IMR-90 (cell line): ENCODE data around the gene APOL2. TPM values are rescaled to one million over a fixed set of nuclear protein-coding genes. Genes with fewer than 3 reads are reported as not detected.
A peak's percentile ranks its signal among the peaks of the same experiment; 100 is the strongest.

ENCODE experiments used
- ATAC-seq: fragments of 200-7000 bp; cut with Tn5 transposase; 2 replicates; pipeline ENCODE4 v1.9.1; 2020; ENCODE audit warnings: low read depth, mild to moderate bottlenecking, moderate library complexity
- BruUV-seq: library from RNA; stranded (reverse); fragments of 400-500 nt; replicated peaks from 2 replicates; lab custom pipeline; 2021; lab: Mats Ljungman, UMichigan
- CTCF ChIA-PET: fragments of 300-600 bp; formaldehyde crosslinking; extraction: SDS; loops from one replicate; lab custom pipeline; 2021; ENCODE audit warnings: antibody characterized with exemption; lab: Yijun Ruan, JAX
- POLR2A ChIA-PET: fragments of 300-600 bp; sonication (Branson Sonifier 250); formaldehyde crosslinking; loops from one replicate; lab custom pipeline; 2022; ENCODE audit warnings: antibody characterized with exemption; ENCODE audit not compliant: unreplicated experiment; lab: Charles Lee
- DNase-seq: peaks from one replicate; pipeline ENCODE4 v3.0.0; 2013
- H2AFZ ChIP-seq: replicated peaks from 2 replicates; pipeline ENCODE3; 2013; ENCODE audit warnings: low read length, mild to moderate bottlenecking; ENCODE audit not compliant: poor library complexity
- H2AK5ac ChIP-seq: 2 replicates; pipeline ENCODE4 v1.6.1; 2013; ENCODE audit warnings: low read depth, low read length, inconsistent platforms
- H2AK9ac ChIP-seq: replicated peaks from 2 replicates; pipeline ENCODE3; 2013; ENCODE audit warnings: mild to moderate bottlenecking, low read depth, low read length, moderate library complexity; ENCODE audit not compliant: poor library complexity
- H2BK120ac ChIP-seq: 2 replicates; pipeline ENCODE4 v1.6.1; 2013; ENCODE audit warnings: low read depth, low read length, inconsistent platforms
- H2BK15ac ChIP-seq: 3 replicates; pipeline ENCODE4 v1.6.1; 2013; ENCODE audit warnings: low read depth, low read length, inconsistent platforms
- H2BK20ac ChIP-seq: 2 replicates; pipeline ENCODE4 v1.6.1; 2013; ENCODE audit warnings: low read depth, mild to moderate bottlenecking, inconsistent platforms, low read length, moderate library complexity
- H2BK5ac ChIP-seq: 2 replicates; pipeline ENCODE4 v1.6.1; 2013; ENCODE audit warnings: mild to moderate bottlenecking, low read depth, low read length, inconsistent platforms; ENCODE audit not compliant: poor library complexity, severe bottlenecking
- H3K14ac ChIP-seq: replicated peaks from 2 replicates; pipeline ENCODE4 v1.6.1; 2013; ENCODE audit warnings: low read depth, low read length, inconsistent platforms
- H3K18ac ChIP-seq: 2 replicates; pipeline ENCODE4 v1.6.1; 2013; ENCODE audit warnings: low read depth, low read length, control low read depth
- H3K23ac ChIP-seq: 2 replicates; pipeline ENCODE4 v1.6.1; 2013; ENCODE audit warnings: low read depth, low read length, inconsistent platforms
- H3K27ac ChIP-seq: 2 replicates; pipeline ENCODE4 v1.5.1; 2013; ENCODE audit warnings: mild to moderate bottlenecking, control low read depth, low read length; ENCODE audit not compliant: insufficient read depth
- H3K27me3 ChIP-seq: 2 replicates; pipeline ENCODE4 v1.6.1; 2013; ENCODE audit warnings: low read length; ENCODE audit not compliant: control insufficient read depth, insufficient read depth
- H3K36me3 ChIP-seq: 2 replicates; pipeline ENCODE4 v1.6.1; 2013; ENCODE audit warnings: low read length, mixed read lengths; ENCODE audit not compliant: control insufficient read depth, insufficient read depth
- H3K4ac ChIP-seq: 2 replicates; pipeline ENCODE4 v1.6.1; 2013; ENCODE audit warnings: low read depth, low read length, inconsistent platforms
- H3K4me1 ChIP-seq: 2 replicates; pipeline ENCODE4 v1.6.1; 2013; ENCODE audit warnings: low read length, mixed read lengths; ENCODE audit not compliant: control insufficient read depth, insufficient read depth
- H3K4me2 ChIP-seq: 2 replicates; pipeline ENCODE4 v1.6.1; 2013; ENCODE audit warnings: low read depth, mild to moderate bottlenecking, control low read depth, low read length, moderate library complexity
- H3K4me3 ChIP-seq: 2 replicates; pipeline ENCODE4 v1.5.1; 2013; ENCODE audit warnings: low read depth, mild to moderate bottlenecking, control low read depth, low read length, moderate library complexity; ENCODE audit not compliant: insufficient read depth
- H3K56ac ChIP-seq: 2 replicates; pipeline ENCODE4 v1.6.1; 2013; ENCODE audit warnings: low read length, inconsistent platforms; ENCODE audit not compliant: insufficient read depth; ENCODE audit errors: extremely low read depth
- H3K79me1 ChIP-seq, 2 experiments: 2 replicates each; pipeline ENCODE4 v1.6.1; 2013; ENCODE audit warnings: low read length in 2 of 2, inconsistent platforms in 1 of 2, low read depth in 1 of 2
- H3K9ac ChIP-seq: 2 replicates; pipeline ENCODE4 v1.6.1; 2013; ENCODE audit warnings: low read depth, low read length, control low read depth
- H3K9me1 ChIP-seq: 2 replicates; pipeline ENCODE4 v1.6.1; 2013; ENCODE audit warnings: low read length, inconsistent platforms; ENCODE audit not compliant: insufficient read depth
- H3K9me3 ChIP-seq: 2 replicates; pipeline ENCODE4 v1.6.1; 2013; ENCODE audit warnings: low read length; ENCODE audit not compliant: control insufficient read depth, insufficient read depth
- H4K20me1 ChIP-seq: 2 replicates; pipeline ENCODE4 v1.6.1; 2013; ENCODE audit warnings: low read length, inconsistent platforms; ENCODE audit not compliant: insufficient read depth
- H4K5ac ChIP-seq: 2 replicates; pipeline ENCODE4 v1.6.1; 2013; ENCODE audit warnings: mild to moderate bottlenecking, low read depth, low read length, control low read depth
- H4K8ac ChIP-seq, 2 experiments: 2 replicates each; pipeline ENCODE4 v1.6.1; 2013; ENCODE audit warnings: low read depth in 2 of 2, low read length in 2 of 2, control low read depth in 1 of 2, inconsistent platforms in 1 of 2
- H4K91ac ChIP-seq: 2 replicates; pipeline ENCODE4 v1.6.1; 2013; ENCODE audit warnings: low read depth, low read length, inconsistent platforms; ENCODE audit not compliant: insufficient read depth
- CEBPB ChIP-seq: IDR thresholded peaks from 2 replicates; pipeline ENCODE4 v1.6.1; 2012; ENCODE audit warnings: low read depth, low read length, improper control_type of control experiment
- CTCF ChIP-seq: conservative IDR thresholded peaks from 2 replicates; pipeline ENCODE4 v1.5.1; 2012; ENCODE audit warnings: mild to moderate bottlenecking, low read depth, low read length, improper control_type of control experiment
- MAFK ChIP-seq: IDR thresholded peaks from 2 replicates; pipeline ENCODE4 v1.6.1; 2012; ENCODE audit warnings: low read depth, low read length, improper control_type of control experiment
- MXI1 ChIP-seq: IDR thresholded peaks from 2 replicates; pipeline ENCODE4 v1.6.1; 2012; ENCODE audit warnings: low read depth, mild to moderate bottlenecking, low read length, moderate library complexity, borderline replicate concordance
- RAD21 ChIP-seq: IDR thresholded peaks from 2 replicates; pipeline ENCODE4 v1.6.1; 2012; ENCODE audit warnings: low read length, improper control_type of control experiment
- WGBS, 2 experiments: methylation state at CpG; one replicate each; pipeline versions ENCODE4 v1.1.5 to v1.1.7; 2013; ENCODE audit warnings: missing lambda C conversion rate in 2 of 2; ENCODE audit not compliant: insufficient read length in 1 of 2; ENCODE audit errors: extremely low coverage in 2 of 2; 5-methylcytosine and 5-hydroxymethylcytosine counted together
- dilution Hi-C: fragments of 300-500 bp; cut with HindIII; formaldehyde crosslinking; loops from one replicate; pipeline ENCODE4 v1.14.3; 2018; ENCODE audit warnings: low sequenced_read_pairs; ENCODE audit not compliant: unreplicated experiment
- in situ Hi-C: fragments of 300-500 bp; cut with MboI; formaldehyde crosslinking; loops from 3 replicates; pipeline ENCODE4 v1.14.3; 2019; ENCODE audit warnings: low sequenced_read_pairs, inconsistent platforms, mixed read lengths
- intact Hi-C: fragments of 100-400 bp; cut with micrococcal nuclease; formaldehyde crosslinking; loops from 2 replicates; pipeline ENCODE4 v1.10.0; 2022
- polyA plus RNA-seq, 3 experiments: library from polyadenylated mRNA; depleted of rRNA; stranded (reverse); fragments of >200 nt; gene quantifications; 2 replicates each; pipeline ENCODE4 v1.2.3, GENCODE V29; 2012; ENCODE audit warnings: low replicate concordance in 1 of 3
- total RNA-seq: library from RNA; depleted of rRNA; stranded (reverse); fragments of >200 nt; gene quantifications from 2 replicates; pipeline ENCODE4 v1.2.3, GENCODE V29; 2012

APOL2 gene
- total and polyA plus RNA-seq, 2 of the 4 experiments (the other 2 are of a cell fraction): 13.1 to 57.5 TPM

DNA sequence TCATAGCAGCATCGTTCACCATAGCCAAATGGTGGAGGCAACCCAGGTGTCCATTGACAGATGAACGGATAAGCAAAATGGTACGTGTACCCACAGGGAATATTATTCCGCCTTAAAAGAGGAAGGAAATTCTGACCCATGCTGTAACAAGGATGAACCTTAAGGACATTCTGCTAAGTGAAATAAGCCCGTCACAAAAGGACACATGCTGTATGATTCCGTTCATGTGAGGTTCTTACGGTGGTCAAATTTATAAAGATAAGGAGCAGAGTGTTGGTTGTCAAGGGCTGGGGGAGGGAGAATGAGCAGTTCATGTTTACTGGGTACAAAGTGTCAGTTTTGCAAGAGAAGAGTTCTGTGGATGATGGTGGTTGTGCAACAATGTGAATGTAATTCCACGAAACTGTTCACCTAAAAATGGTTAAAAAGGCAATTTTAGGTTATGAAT lies 39.9 kb upstream of the APOL2 start:
- POLR2A ChIA-PET: no interaction called here
- ATAC-seq (no peak), DNase-seq (no peak)
- Histone ChIP-seq H3K4ac (no peak overlapping the region), H2AK5ac (no peak overlapping the region), H3K4me2 (no peak overlapping the region), H3K79me1 (peaks cover 9 to 34% of the 10 kb centered on the region in 2 experiments), H4K5ac (no peak overlapping the region), H3K27me3 (no peaks in the 10 kb centered on the region), H3K9me1 (0 out of 2 replicates have a peak, but pooled peaks cover 5% of the 10 kb centered on the region), H3K14ac (no peak overlapping the region), H4K91ac (no peak overlapping the region), H3K36me3 (peaks cover 49% of the 10 kb centered on the region), H4K20me1 (peaks cover 63% of the 10 kb centered on the region), H3K9me3 (peaks cover 3% of the 10 kb centered on the region; the same call in 1 of the 2 replicates), H4K8ac (peak overlapping the region in 1 of 2 experiments; percentile 24; a peak in 1 of 4 replicates), H3K4me3 (no peak overlapping the region), H3K27ac (no peak overlapping the region), H2AFZ (no peak overlapping the region), H3K56ac (no peak overlapping the region), H2BK20ac (no peak overlapping the region), H3K9ac (no peak overlapping the region), H3K4me1 (no peaks in the 10 kb centered on the region), H3K23ac (no peak overlapping the region), H2BK120ac (no peak overlapping the region), H2AK9ac (no peak overlapping the region), H2BK5ac (peak overlapping the region; percentile 24), H3K18ac (no peak overlapping the region), H2BK15ac (no peak overlapping the region)
- 88% methylated on average over 6 of the region's 8 CpGs; no CpG with 5 or more reads in 1 of the 2 experiments for WGBS, 2 experiments
- no TSS peak for BruUV-seq
- in situ Hi-C loops: no loop called here
- dilution Hi-C loops: no loop called here
- CTCF ChIA-PET: no interaction called here
- intact Hi-C loops: loop anchor here (5.0 kb wide), 2 partner anchors 42 to 132 kb away; partner anchors contain the start of gene APOL2
- no peak for TF ChIP-seq MXI1
- peak; percentile 74 for TF ChIP-seq CEBPB
- TF ChIP-seq RAD21: no peak
- TF ChIP-seq MAFK: no peak
- TF ChIP-seq CTCF: no peak
